Adipocyte (in vitro differentiated cells): ENCODE measurements around the gene NUP210L.
"Not testable (repeated sequence)": the region's sequence is repeated elsewhere in the genome, so short reads cannot be mapped to it uniquely, and the experiment has no call there.

ENCODE experiments used
- DNase-seq: peaks from one replicate; pipeline ENCODE4 v3.0.0-alpha.2; 2015; ENCODE audit warnings: low read depth
- H3K27me3 ChIP-seq: replicated peaks from 2 replicates; pipeline ENCODE4 v1.7.0; 2013; ENCODE audit warnings: mild to moderate bottlenecking, low read length, moderate library complexity; ENCODE audit not compliant: control insufficient read depth, insufficient read depth
- H3K36me3 ChIP-seq: 2 replicates; pipeline ENCODE4 v1.7.0; 2013; ENCODE audit warnings: low read length, mild to moderate bottlenecking, moderate library complexity; ENCODE audit not compliant: control insufficient read depth, insufficient read depth, severe bottlenecking
- H3K4me1 ChIP-seq: 2 replicates; pipeline ENCODE4 v1.7.0; 2013; ENCODE audit warnings: mild to moderate bottlenecking, low read length, moderate library complexity; ENCODE audit not compliant: control insufficient read depth, insufficient read depth
- H3K4me3 ChIP-seq: 2 replicates; pipeline ENCODE4 v1.7.0; 2013; ENCODE audit warnings: mild to moderate bottlenecking, low read length, moderate library complexity
- H3K9ac ChIP-seq: 2 replicates; pipeline ENCODE4 v1.7.0; 2013; ENCODE audit warnings: mild to moderate bottlenecking, low read length, moderate library complexity
- H3K9me3 ChIP-seq: 2 replicates; pipeline ENCODE4 v1.7.0; 2013; ENCODE audit warnings: mild to moderate bottlenecking, low read length, moderate library complexity; ENCODE audit not compliant: control insufficient read depth

The NUP210L gene

GRCh38 chr1:153991151-153991630, 163.7 kb downstream of the NUP210L start:
- peaks cover 22% of the 10 kb centered on the region for H3K4me1 ChIP-seq
- no peaks in the 10 kb centered on the region for H3K27me3 ChIP-seq
- H3K4me3 ChIP-seq: peak overlapping the region; percentile 97
- H3K36me3 ChIP-seq: peaks cover 35% of the 10 kb centered on the region
- no peaks in the 10 kb centered on the region for H3K9me3 ChIP-seq
- H3K9ac ChIP-seq: peak overlapping the region; percentile 99
- DNase-seq: no peak

GRCh38 chr1:153990468-153991150, 164.3 kb downstream of the NUP210L start, which contains the start of gene RPS27:
RPS27 (plus strand) TSS chr1:153990762; CDS start chr1:153990797, 35 bp downstream.
- no peaks in the 10 kb centered on the region for H3K9me3 ChIP-seq
- H3K36me3 ChIP-seq: peaks cover 34% of the 10 kb centered on the region
- H3K4me1 ChIP-seq: peaks cover 22% of the 10 kb centered on the region
- peak within 1 kb of the TSS; percentile 99 for H3K9ac ChIP-seq
- peak within 1 kb of the TSS; percentile 97 for H3K4me3 ChIP-seq
- DNase-seq: peak; percentile 99
- no peaks in the 10 kb centered on the region for H3K27me3 ChIP-seq

GRCh38 chr1:153987621-153988020, 167.3 kb downstream of the NUP210L start:
- no peaks in the 10 kb centered on the region for H3K27me3 ChIP-seq
- no peaks in the 10 kb centered on the region for H3K9me3 ChIP-seq
- H3K9ac ChIP-seq: no peak overlapping the region
- no peak for DNase-seq
- H3K36me3 ChIP-seq: peaks cover 25% of the 10 kb centered on the region
- H3K4me1 ChIP-seq: peaks cover 22% of the 10 kb centered on the region
- no peak overlapping the region for H3K4me3 ChIP-seq

- Histone ChIP-seq H3K36me3 (peaks cover 26% of the 10 kb centered on the region), H3K4me1 (peaks cover 9% of the 10 kb centered on the region), H3K9me3 (no peaks in the 10 kb centered on the region), H3K4me3 (peak within 1 kb of the TSS; percentile 97), H3K9ac (peak within 1 kb of the TSS; percentile 100), H3K27me3 (no peaks in the 10 kb centered on the region)
- DNase-seq: peak; percentile 97
Measured at GRCh38 chr1:153985941-153986761, 168.7 kb downstream of the NUP210L start, which contains the start of gene RAB13. RAB13 (minus strand) TSS chr1:153986339; CDS start chr1:153986236, 103 bp downstream.

- Histone ChIP-seq H3K4me3 (peak overlapping the region; percentile 97), H3K27me3 (no peaks in the 10 kb centered on the region)
- peak; percentile 89 for DNase-seq
Measured at GRCh38 chr1:153985341-153985912, 169.4 kb downstream of the NUP210L start.

GRCh38 chr1:153984123-153984894, 170.6 kb downstream of the NUP210L start:
- DNase-seq: no peak
- peak overlapping the region; percentile 100 for H3K9ac ChIP-seq
- H3K9me3 ChIP-seq: no peaks in the 10 kb centered on the region
- H3K4me3 ChIP-seq: peak overlapping the region; percentile 97
- peaks cover 40% of the 10 kb centered on the region for H3K36me3 ChIP-seq
- no peaks in the 10 kb centered on the region for H3K27me3 ChIP-seq
- H3K4me1 ChIP-seq: peaks cover 9% of the 10 kb centered on the region

More at GRCh38 chr1:153985341-153985912, 169.4 kb downstream of the NUP210L start:
- H3K4me1 ChIP-seq: peaks cover 9% of the 10 kb centered on the region
- H3K36me3 ChIP-seq: peaks cover 32% of the 10 kb centered on the region
- H3K9me3 ChIP-seq: no peaks in the 10 kb centered on the region
- H3K9ac ChIP-seq: peak overlapping the region; percentile 100

- not testable (repeated sequence) for H3K4me3 ChIP-seq, H3K9me3 ChIP-seq, DNase-seq, H3K27me3 ChIP-seq
- Histone ChIP-seq H3K36me3 (peaks cover 50% of the 10 kb centered on the region), H3K9ac (peak overlapping the region; percentile 14), H3K4me1 (peaks cover 20% of the 10 kb centered on the region)
Measured at GRCh38 chr1:153981735-153982134, 173.1 kb downstream of the NUP210L start.

- not testable (repeated sequence) for H3K27me3 ChIP-seq, DNase-seq, H3K4me3 ChIP-seq, H3K9ac ChIP-seq, H3K9me3 ChIP-seq
- Histone ChIP-seq H3K4me1 (peaks cover 19% of the 10 kb centered on the region), H3K36me3 (peaks cover 68% of the 10 kb centered on the region)
Measured at GRCh38 chr1:153979091-153979490, 175.8 kb downstream of the NUP210L start.

- Histone ChIP-seq H3K9ac (peak overlapping the region; percentile 100), H3K4me3 (peak overlapping the region; percentile 100), H3K36me3 (peaks cover 71% of the 10 kb centered on the region), H3K9me3 (no peaks in the 10 kb centered on the region), H3K4me1 (peaks cover 17% of the 10 kb centered on the region), H3K27me3 (no peaks in the 10 kb centered on the region)
- no peak for DNase-seq
Measured at GRCh38 chr1:153978274-153978909, 176.5 kb downstream of the NUP210L start.
